CD4-positive, alpha-beta T cell treated with Interleukin-6 at 100 ng/mL for 8 hours (primary cell): ENCODE results near the gene BCAR3.

Experiments used
- DNase-seq: peaks from one replicate; pipeline ENCODE4 v3.0.0-alpha.2; 2020; ENCODE audit warnings: mixed read lengths, low spot score

Gene BCAR3

DNA sequence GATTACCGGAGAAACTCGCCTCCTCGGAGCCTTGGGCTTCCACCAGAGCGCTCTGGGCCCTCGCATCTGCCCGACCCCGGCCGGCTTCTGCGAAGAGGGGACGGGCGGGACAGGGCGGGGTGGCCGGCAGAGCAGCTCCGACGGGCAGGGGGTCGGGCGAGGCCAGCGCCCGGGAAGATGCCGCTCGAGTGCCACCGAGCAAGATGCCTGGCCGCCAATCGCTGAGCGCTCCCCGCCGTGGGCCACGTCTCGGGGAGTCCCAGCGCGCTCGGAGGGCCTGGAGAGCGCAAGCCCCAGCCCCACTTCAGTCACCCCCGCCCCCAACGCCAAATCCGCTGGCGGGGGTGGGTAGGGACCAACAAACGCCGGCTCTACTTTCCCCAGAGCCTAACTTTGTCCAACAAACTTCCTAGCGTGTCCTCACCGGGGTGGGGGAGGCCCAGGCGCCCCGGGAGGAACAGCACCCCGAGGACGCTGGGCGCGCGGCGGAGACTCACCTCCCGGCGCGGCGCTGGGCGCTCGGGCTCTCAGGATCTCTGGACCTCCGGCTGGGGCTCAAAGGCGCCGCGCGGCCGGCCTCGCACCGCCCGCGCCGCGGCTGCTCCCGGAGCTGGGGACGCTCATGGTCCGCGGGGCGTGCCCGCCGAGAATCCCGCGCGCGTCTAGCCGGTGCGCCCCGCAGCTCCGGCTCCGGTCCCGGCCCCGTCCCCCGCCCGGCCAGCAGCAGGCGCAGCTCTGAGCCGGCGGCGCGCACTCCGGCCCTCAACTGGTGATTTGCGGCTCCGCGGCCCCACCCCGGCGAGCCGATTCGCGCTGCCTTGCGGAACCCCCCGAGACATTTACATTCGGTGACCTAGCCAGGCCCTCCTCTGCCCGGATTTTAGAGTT lies at the start of gene BCAR3:
TSS of gene BCAR3 (minus strand) at position 737 of the 888 bp plus-strand sequence. CDS start 6,907 bp downstream, outside the sequence.
- DNase-seq = no peak

DNA sequence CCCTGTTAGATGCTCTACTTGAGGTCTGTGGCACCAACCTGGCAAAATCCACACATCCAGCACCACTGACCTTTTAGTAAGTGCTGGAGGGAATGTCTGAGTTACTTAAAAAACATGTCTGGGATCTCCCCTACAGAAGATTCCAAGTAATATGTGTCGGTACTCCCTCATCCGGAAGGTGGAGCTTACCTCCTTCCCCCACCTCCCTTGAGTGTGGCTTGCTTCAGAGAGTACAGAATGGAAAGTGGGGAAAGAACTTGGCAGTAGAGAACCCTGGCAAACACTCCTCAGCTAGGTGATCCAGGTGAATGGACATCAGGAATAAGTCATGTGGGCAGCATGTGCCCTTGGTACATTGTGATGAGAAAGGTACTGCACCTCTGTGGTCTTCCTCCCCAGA lies 49.0 kb upstream of the BCAR3 start:
- no peak for DNase-seq

DNA sequence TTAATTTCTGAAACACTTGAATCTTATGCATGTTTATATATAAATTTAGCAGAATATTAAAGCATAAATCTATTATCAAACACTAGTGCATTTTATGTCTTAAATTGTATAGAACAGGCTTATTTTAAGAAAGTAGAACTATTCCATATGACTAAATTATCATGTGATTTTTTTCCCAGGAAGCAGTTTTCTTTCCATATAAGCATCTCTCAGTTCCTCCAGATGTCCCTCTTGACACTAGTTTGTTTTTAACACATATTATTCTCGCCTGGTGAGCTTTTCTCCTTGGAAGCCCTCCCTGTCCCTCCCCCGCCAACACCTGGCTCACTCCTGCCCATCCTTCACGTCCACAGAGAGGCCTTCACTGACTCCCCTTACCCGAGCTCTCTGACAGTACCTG lies 48.3 kb upstream of the BCAR3 start:
- DNase-seq = no peak

DNA sequence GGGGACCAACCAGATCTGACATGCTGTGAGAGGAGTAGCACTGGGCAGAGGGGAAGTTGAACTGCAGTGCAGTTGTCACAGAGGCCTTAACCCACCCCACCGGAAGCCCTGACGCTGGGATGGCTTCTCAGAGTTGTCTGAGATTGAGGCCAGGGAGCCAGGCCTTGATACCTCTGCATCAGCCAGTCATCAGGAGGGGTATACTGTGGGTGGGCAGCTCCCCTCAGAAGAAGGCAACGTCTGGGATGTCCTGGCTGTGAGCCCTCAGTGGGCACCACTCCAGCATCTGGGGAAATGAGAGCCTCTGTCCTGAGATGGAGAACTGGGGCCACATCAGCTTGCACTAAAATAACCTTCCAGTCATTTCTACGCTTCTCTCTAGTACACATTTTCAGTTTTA lies 47.9 kb upstream of the BCAR3 start:
- DNase-seq = no peak

DNA sequence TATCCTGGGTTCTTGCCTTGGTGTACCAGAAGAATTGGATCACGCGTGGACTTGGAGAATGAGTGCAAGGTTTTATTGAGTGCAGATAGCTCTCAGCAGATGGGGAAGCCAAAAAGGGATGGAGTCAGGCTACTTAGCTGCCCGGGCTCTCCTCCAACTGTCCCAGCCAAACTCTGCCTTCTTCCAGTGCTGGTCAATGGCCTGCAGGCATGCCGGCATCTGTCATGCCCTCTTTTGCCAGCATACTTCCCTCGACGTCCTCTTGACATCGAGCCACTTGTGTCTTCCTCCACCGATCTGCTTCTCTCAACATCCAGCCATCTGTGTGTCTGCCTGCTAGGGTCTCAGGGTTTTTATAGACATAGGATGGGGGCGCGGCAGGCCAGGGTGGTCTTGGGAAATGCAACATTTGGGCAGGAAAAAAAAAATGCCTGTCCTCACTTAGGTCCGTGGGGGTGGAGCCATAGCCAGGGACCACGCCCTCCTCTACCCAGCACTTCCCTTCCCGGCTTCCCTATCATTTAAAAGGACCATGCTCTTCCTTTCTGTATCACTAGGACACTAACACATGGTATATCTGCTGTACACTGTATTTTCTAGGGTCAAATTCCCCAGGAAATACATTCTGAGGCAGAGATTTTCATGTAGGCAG lies 47.0 kb upstream of the BCAR3 start:
- DNase-seq = no peak

DNA sequence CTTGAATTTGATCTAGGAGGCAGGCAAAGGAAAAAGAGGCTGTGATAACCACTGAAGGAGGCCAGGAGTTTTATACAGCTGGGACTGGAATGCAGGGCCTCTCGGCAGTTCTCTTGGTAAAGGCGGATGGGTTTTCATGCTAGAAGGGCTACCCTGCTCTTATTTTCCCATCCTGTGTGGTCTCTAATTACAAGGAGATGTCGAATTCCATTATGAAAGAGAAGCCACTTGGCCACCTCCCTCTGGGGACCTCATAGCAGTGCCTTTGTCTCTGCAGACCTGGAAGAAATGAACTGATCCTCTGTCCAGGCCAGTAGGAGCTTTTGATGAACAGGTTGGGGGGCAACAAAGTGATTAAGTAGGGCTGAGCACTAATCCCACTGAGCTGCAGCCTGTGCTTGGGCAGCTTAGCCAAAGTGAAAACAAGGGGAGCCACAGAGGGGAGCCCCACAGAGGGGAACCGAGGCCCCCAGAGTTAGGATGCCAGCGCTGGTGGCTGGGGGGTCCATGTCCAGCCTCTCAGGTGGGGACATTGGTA lies 42.2 kb upstream of the BCAR3 start:
- DNase-seq = no peak

DNA sequence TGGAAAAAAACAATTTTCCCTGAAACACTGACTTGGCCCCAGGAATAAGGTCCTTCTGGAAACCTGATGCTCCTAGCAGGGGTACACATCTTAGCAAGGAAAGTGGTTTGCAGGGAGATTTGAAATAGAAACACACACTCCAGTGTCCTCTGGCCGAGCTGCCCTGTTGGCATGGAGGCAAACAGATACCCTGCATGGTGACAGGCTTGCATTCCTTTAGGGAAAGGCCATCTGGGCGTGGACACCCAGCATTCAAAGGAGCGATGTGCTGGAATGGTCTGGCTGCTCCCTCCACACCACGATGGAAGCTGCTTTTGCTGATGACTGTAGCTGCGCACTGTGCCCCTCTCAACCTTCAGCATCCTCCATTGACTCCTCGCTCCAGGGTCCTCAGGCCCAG lies 41.5 kb upstream of the BCAR3 start:
- DNase-seq = no peak

DNA sequence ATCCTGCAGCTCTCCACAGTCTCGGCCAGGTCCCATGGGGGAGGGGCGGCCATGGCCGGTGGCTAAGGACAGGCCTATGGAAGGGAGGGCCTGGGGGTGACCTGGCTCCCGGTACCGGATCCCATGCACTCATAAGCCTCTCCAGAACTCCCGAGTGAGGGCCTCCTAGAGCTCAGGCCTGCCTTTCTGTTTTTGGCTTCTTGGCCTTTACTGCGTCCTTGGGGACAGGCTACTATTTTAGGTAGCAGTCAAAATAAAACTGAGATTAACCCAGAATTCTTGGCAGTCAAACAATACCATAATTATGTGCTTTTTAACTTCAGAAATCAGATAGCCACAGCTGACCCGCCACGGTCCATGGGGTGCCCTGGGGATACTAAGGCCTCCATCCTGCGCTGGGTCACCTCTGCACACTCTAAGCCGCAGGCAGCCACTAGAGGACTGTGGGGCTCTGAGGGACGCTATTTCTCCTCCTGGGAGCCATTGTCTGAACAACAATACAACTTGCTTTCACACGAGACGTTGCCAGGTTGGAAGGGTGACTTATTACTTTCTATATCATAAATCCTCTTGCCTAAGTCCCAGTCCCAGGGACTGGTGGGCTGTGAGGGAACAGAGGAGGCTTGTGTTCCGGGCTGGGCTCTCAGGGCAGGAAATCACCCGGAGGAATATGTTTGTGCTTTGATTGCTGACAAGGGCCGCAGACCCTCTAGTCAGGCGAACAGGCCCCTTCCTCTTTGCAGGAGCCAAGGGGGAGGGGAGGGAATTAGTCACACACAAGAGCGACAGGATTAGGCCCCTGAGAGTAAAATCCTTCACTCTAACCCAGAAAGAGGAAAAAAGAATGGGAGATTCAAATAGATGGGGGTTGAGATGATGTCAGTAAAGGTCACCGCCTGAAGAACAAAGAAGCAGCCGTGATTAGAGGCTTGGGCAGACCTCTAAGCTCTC lies 40.7 kb upstream of the BCAR3 start:
- no peak for DNase-seq

DNA sequence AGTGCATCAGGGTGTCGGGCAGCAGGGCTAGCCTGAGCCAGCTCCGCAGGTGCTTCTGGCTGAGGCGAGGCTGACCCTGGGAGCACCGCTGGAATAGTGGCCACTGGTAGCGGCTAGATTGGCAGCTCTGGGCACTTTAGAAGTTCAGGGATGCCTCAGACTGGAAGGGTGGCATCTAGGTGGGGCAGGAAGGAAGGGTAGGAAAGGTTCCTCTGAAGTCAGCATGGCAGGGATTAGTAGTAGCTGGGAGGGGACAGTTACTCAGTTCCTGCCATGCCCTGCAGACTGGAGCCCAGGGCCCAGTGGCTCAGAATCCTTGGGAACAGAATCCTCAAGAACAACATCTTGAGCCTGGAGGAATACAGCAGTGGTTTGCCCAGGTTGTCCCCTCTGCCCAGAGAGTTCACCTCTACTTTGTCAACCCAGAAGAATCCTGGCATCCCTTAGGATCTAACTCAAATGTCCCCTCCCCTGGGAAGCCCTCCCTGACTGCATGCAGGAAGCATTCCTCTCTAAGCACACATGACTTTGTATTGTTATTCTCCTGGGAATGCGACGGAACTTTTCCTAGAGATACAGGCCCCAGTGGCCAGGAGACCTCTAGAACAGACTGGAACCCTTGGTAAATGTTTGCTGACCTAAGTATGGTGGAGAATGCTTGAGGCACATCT lies 39.5 kb upstream of the BCAR3 start:
- no peak for DNase-seq

DNA sequence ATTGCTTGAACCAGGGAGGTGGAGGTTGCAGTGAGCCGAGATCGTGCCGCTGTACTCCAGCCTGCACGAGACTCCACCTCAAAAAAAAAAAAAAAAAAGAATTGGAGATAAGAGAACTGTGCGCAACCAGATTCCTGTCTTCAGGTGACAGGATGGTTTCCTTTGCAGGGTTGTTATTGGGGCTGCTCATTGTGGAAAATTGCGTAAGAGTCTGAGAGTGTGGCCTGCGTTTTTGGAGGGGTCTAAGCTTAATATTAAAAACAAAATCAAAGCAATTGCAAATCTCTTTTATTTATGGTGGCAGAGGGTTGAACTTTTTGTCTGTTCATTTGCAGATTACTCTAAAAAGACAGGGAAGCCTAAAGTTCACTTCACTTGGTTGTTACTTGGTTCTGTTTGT lies 36.0 kb upstream of the BCAR3 start:
- DNase-seq = no peak

DNA sequence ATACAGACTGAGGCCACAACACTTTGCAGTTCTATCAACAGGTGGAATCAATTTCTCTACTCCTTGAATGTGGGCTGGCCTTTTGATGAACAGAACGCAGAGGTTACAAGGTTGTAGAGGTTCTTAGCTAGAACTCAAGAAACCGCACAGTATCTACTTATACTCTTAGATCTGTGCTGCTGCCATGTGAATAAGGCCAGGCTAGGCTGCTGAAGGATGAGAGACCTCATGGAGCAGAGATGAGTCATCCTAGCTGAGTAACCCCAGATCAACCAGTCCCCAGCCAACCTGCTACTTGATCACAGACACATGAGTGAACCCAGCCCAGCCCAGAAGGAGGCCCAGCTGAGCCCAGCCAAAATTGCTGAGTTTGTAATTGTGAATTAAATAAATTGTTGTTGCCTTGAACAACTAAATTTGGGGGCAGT lies 35.3 kb upstream of the BCAR3 start:
- DNase-seq = no peak

DNA sequence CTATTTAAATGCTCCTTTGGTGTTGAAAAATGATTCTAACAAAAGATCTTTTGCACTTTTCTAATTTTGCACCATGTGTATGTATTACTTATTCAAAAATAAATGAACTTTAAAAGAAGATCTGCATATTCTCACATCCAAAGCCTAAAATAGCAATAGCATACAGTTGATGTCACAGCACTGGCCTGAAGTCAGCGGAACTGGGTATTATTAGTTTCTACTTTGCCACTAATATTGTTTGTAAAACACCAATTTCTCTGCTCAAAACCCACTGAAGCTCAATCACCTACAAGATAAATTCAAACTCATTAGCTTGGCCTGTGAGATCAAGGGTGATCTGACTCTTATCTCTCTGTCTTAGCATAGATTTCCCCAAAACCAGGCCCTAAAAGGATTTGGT lies 34.5 kb upstream of the BCAR3 start:
- no peak for DNase-seq

DNA sequence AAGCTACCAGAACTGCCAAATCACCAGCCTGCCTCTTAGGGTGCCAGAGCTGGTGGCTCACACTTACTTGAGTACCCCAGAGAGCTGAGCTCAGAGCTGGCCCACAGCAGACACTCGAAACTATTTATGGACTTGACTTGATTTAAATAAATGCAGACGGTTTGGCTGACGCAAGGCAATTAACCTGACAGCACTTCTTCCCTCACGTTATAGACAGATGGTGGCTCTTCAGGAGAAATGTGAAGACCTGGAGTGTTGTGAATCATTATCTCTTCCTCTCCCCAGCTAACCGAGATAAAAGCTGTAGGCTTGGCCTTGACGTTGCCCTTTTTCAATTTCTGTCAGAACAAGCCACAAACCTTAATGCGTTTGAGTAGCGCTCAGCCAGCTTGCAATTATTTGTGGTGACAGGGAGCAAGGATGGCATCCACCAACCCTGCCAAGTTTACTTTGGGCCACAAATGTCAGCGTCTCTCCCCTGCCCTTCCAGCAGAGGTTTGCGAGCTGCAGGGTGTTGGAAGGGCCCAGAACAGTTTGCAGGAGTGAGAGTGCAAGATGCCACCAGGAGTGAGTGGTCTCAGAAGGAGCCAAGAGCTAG lies 34.0 kb upstream of the BCAR3 start:
- no peak for DNase-seq

DNA sequence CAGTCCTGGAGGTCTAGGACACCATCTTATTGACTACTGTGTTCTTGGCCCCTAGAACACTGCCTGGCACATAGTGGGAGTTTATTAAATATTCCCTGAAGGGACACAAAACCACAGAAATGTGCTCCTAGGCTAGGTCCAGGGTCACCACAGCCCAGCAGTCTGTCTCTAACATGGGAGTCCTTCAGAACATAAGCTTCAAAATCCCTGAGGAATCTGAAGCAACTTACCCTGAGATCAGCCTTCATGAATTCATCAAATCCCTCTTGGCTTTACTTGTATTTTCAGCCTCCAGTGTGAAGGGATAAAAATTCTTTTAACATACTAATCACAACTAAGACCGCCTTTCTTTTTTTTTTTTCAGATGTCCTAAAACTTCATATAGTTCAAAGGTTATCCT lies 32.7 kb upstream of the BCAR3 start:
- no peak for DNase-seq

DNA sequence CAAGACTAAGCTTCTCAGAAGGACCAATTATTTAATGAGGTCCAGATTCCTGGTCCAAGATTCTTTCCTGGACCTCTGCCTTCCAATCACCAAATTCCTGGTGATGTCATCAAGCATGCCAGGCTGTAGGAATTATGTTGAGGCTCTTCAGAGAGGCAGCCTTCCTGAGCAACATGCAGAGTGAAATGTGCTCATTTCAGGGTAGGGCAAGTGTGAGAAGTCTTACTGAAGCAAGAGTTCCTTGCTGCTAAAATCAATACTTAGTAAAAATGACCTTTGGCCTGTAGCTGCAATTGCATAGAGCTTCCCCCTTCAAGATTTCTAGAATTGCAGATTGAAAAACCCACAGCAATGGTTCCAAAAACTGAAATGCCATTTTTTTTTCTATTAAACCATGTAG lies 31.7 kb upstream of the BCAR3 start:
- no peak for DNase-seq

DNA sequence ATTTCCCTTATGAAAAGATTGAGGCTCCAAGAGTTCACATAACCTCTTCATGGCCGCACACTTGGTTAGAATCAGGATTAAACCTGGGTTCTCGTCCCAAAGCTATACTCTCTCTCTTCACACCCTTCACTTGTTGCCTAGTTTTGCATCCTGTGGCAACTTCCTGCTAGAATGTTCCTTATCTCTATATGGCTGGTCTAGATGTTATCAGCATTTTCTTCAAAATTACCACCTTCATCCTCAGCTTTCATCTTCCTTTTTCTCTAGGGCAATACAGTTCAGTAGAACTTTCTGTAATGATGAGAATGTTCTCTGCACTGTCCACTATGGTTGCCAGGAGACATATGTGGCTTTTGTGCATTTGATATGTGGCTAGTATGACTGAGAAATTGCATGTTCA lies 31.1 kb upstream of the BCAR3 start:
- no peak for DNase-seq

DNA sequence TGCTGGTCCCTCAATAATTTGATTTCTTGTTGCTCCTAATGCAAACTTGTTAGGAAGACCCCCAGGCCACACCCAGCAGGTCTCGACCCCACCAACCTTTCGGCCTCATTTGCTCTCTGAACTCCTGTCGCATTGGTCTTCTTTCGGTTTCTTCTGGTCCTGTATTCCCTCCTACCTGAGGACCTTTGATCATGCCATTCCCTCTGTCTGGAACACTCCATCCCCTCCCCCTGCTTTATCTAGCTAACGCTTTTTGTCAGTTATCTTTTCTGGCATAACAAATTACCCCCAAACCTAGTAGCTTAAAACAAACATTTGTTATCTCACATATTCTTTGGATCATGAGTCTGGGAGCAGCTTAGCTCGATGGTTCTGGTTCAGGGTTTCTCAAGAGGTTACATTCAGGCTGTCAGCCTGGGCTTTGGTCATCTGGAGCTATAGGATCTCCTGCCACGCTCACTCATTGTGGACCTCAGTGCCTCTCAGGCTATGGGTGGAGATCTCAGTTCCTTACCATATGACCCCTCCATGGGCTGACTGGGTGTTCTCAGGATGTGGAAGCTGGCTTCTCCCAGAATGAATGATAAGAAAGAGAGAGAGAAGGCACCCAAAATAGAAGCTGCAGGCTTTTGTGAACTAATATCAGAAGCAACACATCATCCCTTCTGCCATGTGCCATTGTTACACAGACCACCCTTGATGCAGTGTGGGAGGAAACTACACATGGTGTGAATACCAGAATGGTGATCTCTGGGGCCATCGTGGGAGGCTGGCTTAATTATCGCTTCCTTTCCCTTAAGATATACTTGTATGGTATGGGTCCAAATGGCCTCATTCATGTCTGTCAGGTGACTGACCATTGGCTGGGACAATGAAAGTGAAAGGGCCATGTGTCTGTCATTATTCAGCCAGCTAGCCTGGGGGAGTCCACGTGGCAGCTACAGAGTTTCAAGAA lies 29.1 kb upstream of the BCAR3 start:
- DNase-seq = no peak

DNA sequence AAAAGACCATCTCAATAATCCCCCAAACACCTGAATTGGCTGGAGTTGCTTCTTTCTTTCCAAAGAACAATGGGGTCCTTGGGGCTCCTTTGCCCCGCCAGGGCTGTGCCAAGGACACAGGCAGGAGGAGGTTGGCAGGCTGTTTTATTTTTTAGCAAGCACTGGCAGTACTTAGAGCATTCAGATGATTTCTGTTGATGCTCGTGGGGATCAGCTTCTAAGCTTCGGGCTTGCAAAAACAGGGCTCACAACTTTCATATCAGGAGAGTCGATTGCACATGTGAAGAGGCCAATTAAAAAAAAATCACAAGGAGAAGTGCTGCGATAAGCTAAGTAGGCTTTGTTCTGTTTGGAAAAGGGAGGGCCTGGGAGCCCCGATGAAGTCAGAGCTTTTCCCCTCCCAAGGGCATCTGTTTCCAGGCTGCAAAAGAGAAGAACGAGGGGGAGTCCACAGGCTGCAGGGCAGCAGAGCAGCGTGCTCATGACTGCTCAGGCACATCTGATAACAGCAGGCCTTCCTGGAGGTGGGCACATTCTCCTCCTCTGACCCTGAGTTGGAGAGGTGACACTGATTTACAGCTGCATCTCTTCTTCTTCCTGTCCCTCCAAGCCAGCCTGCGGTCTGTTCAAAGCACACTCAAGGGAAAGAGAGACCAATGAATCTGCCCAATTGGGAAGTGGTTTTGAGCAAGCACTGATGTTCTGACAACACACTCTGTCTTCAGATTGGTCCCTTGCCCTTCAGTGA lies 27.3 kb upstream of the BCAR3 start:
- no peak for DNase-seq

DNA sequence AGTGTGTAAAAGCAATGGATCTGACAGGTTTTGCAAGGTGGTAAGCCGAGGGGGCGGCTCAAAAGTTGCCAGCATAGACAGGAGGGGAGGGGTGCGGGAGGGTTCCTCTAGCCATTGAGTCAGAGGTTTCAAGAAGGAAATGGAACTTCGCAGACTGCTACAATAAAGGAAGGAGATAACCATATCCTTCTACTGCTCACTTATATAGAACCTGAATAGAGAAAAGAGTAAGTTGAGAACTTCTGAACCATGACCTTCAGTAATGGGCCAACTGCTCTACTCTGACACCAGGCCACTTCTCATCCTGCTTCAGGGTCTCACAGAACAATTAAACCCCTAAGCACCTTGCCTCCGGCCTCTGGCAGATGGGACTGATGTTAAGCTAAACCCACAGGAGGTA lies 26.3 kb upstream of the BCAR3 start:
- DNase-seq = no peak
